PC-3 (cell line): ENCODE data around the gene TTC31.

Experiments
- EZH2 ChIP-seq: fragments of 300-600 bp; sonication (generic); IDR thresholded peaks from one replicate; pipeline ENCODE4 v1.6.1; 2017; ENCODE audit warnings: antibody characterized with exemption, mild to moderate bottlenecking, low read length; ENCODE audit not compliant: unreplicated experiment
- EZH2phosphoT487 ChIP-seq: fragments of 300-600 bp; sonication (generic); IDR thresholded peaks from 2 replicates; pipeline ENCODE4 v1.6.1; 2018; ENCODE audit warnings: mild to moderate bottlenecking, antibody characterized with exemption, low read length, borderline replicate concordance
- TF ChIP-seq, protein P1 (sequence below): fragments of 300-600 bp; sonication (generic); conservative IDR thresholded peaks from 2 replicates; pipeline ENCODE4 v1.5.1; 2017; ENCODE audit warnings: antibody characterized with exemption, low read depth, mild to moderate bottlenecking, low read length

DNA sequence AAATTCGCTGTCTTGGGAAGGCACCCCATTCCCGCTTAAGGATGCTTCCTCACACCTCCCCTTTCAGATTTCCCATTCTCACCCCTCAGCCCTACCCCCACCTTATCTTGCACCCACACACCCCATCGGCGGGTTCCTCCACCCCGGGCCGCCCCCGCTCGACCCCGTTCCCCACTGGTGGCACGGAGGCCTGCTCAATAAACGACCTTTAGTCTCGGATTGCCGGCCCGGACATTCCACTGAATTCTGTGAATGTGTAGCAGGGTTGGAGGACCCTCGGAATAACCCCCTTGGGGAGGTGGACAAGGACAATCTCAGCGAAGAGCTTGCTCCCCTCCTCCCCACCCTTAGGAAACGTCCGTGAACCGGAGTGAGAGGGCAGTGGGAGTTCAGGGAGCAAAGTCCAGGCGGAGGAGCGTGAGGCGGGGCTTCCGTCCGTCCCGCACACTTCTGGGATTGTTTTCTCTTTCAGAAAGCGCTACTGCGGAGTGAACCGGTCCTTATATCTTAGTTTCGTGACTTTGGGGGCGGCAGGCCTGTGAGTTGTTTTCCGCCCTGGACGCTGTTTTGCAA lies 19.4 kb downstream of the TTC31 start:
- TF ChIP-seq, protein P1, sequence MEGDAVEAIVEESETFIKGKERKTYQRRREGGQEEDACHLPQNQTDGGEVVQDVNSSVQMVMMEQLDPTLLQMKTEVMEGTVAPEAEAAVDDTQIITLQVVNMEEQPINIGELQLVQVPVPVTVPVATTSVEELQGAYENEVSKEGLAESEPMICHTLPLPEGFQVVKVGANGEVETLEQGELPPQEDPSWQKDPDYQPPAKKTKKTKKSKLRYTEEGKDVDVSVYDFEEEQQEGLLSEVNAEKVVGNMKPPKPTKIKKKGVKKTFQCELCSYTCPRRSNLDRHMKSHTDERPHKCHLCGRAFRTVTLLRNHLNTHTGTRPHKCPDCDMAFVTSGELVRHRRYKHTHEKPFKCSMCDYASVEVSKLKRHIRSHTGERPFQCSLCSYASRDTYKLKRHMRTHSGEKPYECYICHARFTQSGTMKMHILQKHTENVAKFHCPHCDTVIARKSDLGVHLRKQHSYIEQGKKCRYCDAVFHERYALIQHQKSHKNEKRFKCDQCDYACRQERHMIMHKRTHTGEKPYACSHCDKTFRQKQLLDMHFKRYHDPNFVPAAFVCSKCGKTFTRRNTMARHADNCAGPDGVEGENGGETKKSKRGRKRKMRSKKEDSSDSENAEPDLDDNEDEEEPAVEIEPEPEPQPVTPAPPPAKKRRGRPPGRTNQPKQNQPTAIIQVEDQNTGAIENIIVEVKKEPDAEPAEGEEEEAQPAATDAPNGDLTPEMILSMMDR, result no peak
- TF ChIP-seq EZH2phosphoT487, result no peak
- TF ChIP-seq EZH2, result no peak
